HG03571 (cell line): ENCODE results near the gene RTN3.
"Not testable (repeated sequence)": the region's sequence is repeated elsewhere in the genome, so short reads cannot be mapped to it uniquely, and the experiment has no call there.

Experiments
- ATAC-seq: cut with Tn5 transposase; IDR thresholded peaks from one replicate; pipeline ENCODE4 v1.9.1; 2021; ENCODE audit not compliant: unreplicated experiment

The RTN3 gene

DNA sequence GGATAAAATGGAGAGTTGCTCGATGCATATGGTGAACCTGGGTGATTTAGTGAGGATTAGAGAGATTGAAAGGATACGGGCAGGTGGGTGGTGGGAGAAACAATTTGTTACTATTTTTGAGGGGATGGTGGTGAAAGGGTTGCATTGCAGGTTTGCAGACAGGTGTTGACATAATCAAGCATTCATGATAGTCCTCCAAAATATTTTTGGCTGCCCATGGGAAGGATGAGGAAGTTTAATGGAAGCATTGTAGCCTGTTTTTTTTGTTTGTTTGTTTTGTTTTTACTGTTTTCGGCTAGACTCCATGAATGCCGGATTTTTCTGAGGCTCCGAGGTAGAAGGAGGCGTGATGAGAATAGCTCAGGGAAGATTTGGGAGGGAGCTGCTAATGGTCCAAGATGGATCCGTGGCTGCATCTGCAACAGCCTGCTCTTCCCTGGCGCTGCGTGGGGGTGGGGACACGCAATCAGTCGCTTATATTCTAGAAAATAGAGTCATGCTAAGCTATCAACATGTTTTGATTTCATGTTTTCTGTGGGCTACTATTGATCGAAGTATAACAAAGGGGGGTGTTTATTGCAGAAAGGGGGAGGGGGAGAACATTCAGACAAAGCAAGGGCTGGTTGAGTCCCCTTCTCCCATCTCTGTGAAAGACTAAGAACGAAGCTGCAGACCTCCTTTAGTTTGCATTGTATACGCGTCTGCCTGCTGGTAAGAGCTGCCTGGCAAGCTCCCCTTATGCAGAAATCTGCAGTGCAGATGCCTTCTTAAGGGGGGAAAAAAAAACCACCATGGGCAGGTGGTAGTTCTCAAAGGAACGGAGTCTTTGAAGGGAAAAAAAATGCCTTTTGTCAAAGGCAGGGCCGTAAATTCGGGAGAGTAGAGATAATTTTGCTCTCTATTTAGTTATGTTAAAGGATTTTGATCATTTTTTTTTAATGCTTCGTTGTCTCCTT, 1.0 kb downstream of the RTN3 start:
- ATAC-seq: no peak

- ATAC-seq: no peak
These were observed 2.1 kb downstream of the RTN3 start for GRCh38 chr11:63683133-63683991.

DNA sequence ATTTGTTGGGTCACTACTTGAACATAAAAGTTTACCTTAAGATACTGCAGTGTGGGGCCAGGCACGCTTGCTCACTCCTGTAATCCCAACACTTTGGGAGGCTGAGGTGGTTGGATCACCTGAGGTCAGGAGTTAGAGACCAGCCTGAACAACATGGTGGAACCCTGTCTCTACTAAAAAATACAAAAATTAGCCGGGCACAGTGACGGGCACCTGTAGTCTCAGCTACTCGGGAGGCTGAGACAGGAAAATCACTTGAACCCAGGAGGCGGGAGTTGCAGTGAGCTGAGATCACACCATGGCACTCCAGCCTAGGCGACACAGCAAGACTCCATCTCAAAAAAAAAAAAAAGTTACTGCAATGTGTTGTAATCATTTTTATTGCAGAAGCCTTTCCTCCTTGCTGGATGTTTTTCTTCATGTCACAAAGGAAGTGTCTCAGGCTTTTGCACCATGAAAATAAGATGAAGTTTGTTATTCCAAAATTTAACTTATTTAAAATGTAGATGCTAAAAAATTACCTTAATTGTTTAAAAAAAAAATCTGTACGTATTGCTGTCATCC, 3.9 kb downstream of the RTN3 start:
- not testable (repeated sequence) for ATAC-seq

- no peak for ATAC-seq
These were observed 5.6 kb downstream of the RTN3 start for GRCh38 chr11:63686926-63687325.

DNA sequence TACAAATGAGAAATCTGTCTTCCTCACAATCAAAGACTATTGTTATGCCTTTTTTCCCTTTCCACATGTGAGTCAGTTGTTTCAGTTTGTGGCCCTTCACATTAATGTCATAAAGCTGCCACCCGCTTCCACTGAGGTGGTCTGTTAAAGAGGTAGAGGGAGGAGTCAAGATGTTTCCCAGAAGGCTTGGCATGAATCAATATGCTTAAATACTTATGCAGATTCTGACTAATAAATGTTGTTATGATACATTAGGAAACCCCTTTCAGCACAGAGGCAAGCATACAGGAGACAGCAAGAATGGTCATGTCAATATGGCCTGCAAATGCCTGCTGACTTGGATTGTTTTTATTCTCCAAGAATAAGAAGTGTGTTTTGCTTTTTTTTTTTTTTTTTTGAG, 6.5 kb downstream of the RTN3 start:
- no peak for ATAC-seq

GRCh38 chr11:63694596-63694995, 13.3 kb downstream of the RTN3 start:
- no peak for ATAC-seq

- no peak for ATAC-seq
These were observed 17.9 kb downstream of the RTN3 start for GRCh38 chr11:63698976-63699733.

GRCh38 chr11:63699896-63700295, 18.6 kb downstream of the RTN3 start:
- ATAC-seq: no peak

DNA sequence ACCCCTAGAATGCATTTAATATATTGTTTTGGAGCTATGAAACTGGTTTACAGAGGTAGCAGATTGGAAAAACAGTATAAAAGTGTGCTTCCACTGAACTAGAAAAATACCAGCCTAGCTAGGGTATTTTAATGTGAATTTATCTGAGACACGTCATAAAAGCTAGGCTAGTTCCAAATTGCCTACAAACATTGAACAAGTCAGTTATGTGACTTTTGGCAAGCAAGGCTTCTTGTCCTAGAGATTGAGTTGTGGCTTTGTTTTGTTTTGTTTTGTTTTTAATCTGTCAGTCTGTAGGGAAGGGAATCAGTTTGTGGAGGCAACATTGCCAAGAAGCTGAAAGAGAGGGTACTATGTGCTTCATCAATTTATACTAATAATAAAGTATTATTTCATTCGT, 24.2 kb downstream of the RTN3 start:
- no peak for ATAC-seq

DNA sequence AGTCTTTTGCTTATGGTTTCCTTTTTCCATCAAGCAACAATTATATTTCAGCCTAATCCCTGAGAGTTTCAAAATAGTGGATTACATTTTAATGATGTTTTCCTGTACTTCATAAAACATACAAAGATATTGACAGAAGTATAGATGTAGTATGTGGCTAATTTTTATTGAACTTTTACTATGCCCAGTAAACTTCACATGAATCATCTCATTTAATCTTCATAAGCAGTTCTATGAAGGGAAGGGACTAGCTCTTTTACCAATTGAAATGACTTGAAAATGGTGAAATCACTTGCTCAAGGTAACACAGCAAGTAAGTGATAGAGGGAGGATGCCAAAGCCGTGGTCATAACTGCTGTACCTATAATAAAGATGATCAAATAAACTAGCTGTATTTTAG, 27.5 kb downstream of the RTN3 start:
- no peak for ATAC-seq

GRCh38 chr11:63709336-63709884, 28.1 kb downstream of the RTN3 start:
- ATAC-seq: no peak

DNA sequence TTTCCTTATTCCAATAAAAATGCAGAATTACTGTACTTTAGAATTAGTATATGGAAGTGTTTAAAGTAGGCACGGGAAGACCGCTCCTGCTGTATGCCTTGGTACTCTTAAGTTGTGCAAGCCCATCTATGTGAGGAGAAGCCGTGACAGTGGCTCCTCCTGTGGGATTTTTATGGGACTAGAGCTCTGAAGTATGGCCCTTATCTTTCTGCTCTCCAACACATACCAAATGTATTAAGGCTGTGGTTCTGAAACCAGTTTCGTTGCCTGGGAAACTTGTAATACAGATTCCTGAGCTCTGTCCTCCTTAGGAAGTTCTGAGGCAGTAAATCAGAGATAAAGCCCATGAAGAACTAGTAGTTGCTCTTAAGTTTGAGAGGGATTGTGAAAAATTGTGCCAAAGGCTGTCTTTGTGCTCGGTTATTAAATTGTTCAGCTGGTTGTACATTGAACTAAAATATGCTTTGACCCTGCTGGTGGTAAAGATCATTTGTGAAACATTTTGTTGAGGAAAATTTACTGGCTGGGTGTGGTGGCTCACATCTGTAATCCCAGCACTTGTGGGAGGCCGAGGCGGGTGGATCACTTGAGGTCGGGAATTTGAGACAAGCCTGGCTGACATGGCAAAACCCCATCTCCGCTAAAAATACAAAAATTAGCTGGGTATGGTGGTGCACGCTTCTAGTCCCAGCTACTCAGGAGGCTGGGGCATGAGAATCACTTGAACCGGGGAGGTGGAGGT, 29.3 kb downstream of the RTN3 start:
- no peak for ATAC-seq

DNA sequence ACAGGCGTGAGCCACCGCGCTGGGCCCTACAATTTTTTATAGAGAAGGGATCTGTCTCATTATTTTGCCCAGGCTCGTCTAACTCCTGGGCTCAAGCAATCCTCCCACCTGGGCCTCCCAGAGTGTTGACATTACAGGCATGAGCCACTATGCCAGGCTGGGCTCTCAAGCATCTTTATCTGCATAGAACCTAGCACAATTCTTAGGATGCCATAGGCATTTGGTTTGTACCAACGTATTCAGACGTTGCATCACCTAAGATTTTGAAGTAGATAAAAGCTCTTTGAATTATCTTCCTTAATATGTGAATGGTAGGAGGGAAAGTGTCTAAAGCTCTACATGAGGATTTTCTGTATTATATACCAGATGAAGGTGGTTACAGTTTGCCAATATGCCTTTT, 30.5 kb downstream of the RTN3 start:
- no peak for ATAC-seq

DNA sequence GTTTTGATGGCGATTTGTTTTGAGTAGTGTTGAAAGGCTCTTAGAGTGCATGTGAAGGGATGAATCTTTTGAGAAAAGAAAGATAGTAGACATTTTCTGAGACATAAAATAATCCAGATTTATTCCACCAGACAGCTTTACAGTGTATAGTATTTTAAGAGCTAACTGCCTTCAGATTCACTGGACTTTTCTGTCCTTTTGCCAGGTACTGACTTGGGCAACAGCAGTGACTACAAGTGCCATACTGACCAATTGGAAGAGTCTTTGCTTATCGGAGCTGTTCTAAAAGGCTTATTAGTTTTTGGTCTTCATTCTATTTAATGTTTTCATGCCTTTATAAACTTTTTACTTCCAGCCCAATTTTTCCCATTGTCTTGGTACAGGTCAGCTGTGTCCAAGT, 32.5 kb downstream of the RTN3 start:
- ATAC-seq: no peak

GRCh38 chr11:63716046-63716445, 34.7 kb downstream of the RTN3 start:
- no peak for ATAC-seq

DNA sequence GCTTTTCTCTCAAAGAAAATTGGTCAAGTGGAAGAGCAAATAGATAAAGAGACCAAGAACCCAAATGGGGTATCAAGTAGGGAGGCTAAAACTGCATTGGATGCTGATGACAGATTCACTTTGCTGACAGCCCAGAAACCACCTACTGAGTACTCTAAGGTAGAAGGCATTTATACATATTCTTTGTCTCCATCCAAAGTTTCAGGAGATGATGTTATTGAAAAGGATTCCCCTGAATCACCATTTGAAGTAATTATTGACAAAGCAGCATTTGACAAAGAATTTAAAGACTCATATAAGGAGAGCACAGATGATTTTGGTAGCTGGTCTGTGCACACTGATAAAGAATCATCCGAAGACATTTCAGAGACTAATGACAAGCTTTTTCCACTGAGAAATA, 37.7 kb downstream of the RTN3 start:
- no peak for ATAC-seq

GRCh38 chr11:63719987-63720386, 38.7 kb downstream of the RTN3 start:
- ATAC-seq: no peak

DNA sequence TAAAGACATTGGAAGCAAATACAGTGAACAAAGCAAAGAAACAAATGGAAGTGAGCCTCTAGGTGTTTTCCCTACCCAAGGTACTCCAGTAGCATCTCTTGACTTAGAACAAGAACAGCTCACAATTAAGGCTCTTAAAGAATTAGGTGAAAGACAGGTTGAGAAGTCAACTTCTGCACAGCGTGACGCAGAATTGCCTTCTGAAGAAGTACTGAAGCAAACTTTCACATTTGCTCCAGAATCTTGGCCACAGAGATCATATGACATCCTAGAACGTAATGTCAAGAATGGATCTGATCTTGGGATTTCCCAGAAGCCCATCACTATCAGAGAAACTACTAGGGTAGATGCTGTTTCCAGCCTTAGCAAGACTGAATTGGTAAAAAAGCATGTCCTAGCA, 39.3 kb downstream of the RTN3 start:
- ATAC-seq: no peak

DNA sequence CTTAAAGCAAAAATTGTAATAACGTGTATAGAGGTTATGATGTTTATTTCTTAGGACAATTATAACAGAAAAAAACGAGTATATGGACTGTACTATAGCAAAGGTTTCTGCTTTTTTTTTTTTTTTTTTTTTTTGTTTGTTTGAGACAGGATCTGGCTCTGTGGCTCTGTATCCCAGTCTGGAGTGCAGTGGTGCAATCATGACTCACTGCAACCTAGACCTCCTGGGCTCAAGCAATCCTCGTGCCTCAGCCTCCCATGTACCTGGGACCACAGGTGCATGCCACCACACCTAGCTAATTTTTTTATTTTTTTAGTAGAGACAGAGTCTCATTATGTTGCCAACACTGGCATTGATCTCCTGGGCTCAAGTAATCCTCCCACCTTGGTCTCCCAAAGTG, 48.0 kb downstream of the RTN3 start:
- no peak for ATAC-seq

- ATAC-seq: no peak
These were observed 55.6 kb downstream of the RTN3 start for GRCh38 chr11:63736864-63737263.
